ENCODE results near the gene DOCK1. TPM values are rescaled to one million over a fixed set of nuclear protein-coding genes. Genes with fewer than 3 reads are reported as not detected.

DOCK1 gene
- total RNA-seq, 1 experiment from 2014 or later: 82.2 TPM

GRCh38 chr10:127047878-127048238 lies 142.6 kb downstream of the DOCK1 start:
- Mint-ChIP-seq H3K27me3 (ENCODE audit: insufficient read depth, unreplicated experiment) (no peaks in the 10 kb centered on the region), H3K36me3 (ENCODE audit: insufficient read depth, unreplicated experiment) (peaks cover 41% of the 10 kb centered on the region), H3K4me1 (ENCODE audit: low read depth, unreplicated experiment) (peaks cover 10% of the 10 kb centered on the region), H3K27ac (ENCODE audit: unreplicated experiment) (no peak overlapping the region), H3K4me3 (ENCODE audit: unreplicated experiment) (no peak overlapping the region), H3K9me3 (ENCODE audit: unreplicated experiment) (no peaks in the 10 kb centered on the region)
- no peak for DNase-seq
- no TSS peak for BruUV-seq (replicated peaks)
- POLR2A ChIA-PET: no interaction called here
- no peaks in the 10 kb centered on the region for H3K9me3 ChIP-seq
- CTCF ChIA-PET: no interaction called here
- no peak overlapping the region for H3K4me3 ChIP-seq (ENCODE audit: low read depth, low read length)
- H3K4me1 ChIP-seq: 0 out of 2 replicates have a peak, but pooled peaks cover 6% of the 10 kb centered on the region
- TF ChIP-seq CTCF (IDR thresholded peaks at IDR 0.05; ENCODE audit: insufficient read depth in 1 of 2, low read depth in 1 of 2, low read length in 1 of 2, severe bottlenecking in 1 of 2, unreplicated experiment in 1 of 2): no peak
- H3K36me3 ChIP-seq (ENCODE audit: control insufficient read depth, insufficient read depth, low read length): peaks cover 3% of the 10 kb centered on the region
- no peaks in the 10 kb centered on the region for H3K27me3 ChIP-seq (replicated peaks; ENCODE audit: control insufficient read depth, insufficient read depth, low read length)
- intact Hi-C loops (cut with micrococcal nuclease; ENCODE audit: unreplicated experiment): no loop called here

- POLR2A ChIA-PET: no interaction called here
- CTCF ChIA-PET: no interaction called here
- BruUV-seq (replicated peaks): no TSS peak
- Histone ChIP-seq H3K27me3 (replicated peaks; ENCODE audit: control insufficient read depth, insufficient read depth, low read length) (no peaks in the 10 kb centered on the region), H3K4me3 (ENCODE audit: low read depth, low read length) (no peak overlapping the region), H3K9me3 (no peaks in the 10 kb centered on the region), H3K4me1 (0 out of 2 replicates have a peak, but pooled peaks cover 4% of the 10 kb centered on the region), H3K36me3 (ENCODE audit: control insufficient read depth, insufficient read depth, low read length) (peaks cover 3% of the 10 kb centered on the region)
- DNase-seq: no peak
- peaks cover 34% of the 10 kb centered on the region for H3K36me3 Mint-ChIP-seq (ENCODE audit: insufficient read depth, unreplicated experiment)
- intact Hi-C loops (cut with micrococcal nuclease; ENCODE audit: unreplicated experiment): no loop called here
- H3K4me1 Mint-ChIP-seq (ENCODE audit: low read depth, unreplicated experiment): peaks cover 7% of the 10 kb centered on the region
- no peak overlapping the region for H3K4me3 Mint-ChIP-seq (ENCODE audit: unreplicated experiment)
- H3K9me3 Mint-ChIP-seq (ENCODE audit: unreplicated experiment): no peaks in the 10 kb centered on the region
- no peaks in the 10 kb centered on the region for H3K27me3 Mint-ChIP-seq (ENCODE audit: insufficient read depth, unreplicated experiment)
- no peak for TF ChIP-seq CTCF (IDR thresholded peaks at IDR 0.05; ENCODE audit: insufficient read depth in 1 of 2, low read depth in 1 of 2, low read length in 1 of 2, severe bottlenecking in 1 of 2, unreplicated experiment in 1 of 2)
- H3K27ac Mint-ChIP-seq (ENCODE audit: unreplicated experiment): no peak overlapping the region
These were observed 143.4 kb downstream of the DOCK1 start for GRCh38 chr10:127048630-127049029.

GRCh38 chr10:127052001-127052400 lies 146.8 kb downstream of the DOCK1 start:
- no peak for DNase-seq
- no peaks in the 10 kb centered on the region for H3K9me3 Mint-ChIP-seq (ENCODE audit: unreplicated experiment)
- CTCF ChIA-PET: no interaction called here
- intact Hi-C loops (cut with micrococcal nuclease; ENCODE audit: unreplicated experiment): no loop called here
- H3K9me3 ChIP-seq: no peaks in the 10 kb centered on the region
- no peak for TF ChIP-seq CTCF (IDR thresholded peaks at IDR 0.05; ENCODE audit: insufficient read depth in 1 of 2, low read depth in 1 of 2, low read length in 1 of 2, severe bottlenecking in 1 of 2, unreplicated experiment in 1 of 2)
- H3K27me3 Mint-ChIP-seq (ENCODE audit: insufficient read depth, unreplicated experiment): no peaks in the 10 kb centered on the region
- peaks cover 35% of the 10 kb centered on the region for H3K36me3 Mint-ChIP-seq (ENCODE audit: insufficient read depth, unreplicated experiment)
- no peaks in the 10 kb centered on the region for H3K4me1 ChIP-seq
- H3K4me1 Mint-ChIP-seq (ENCODE audit: low read depth, unreplicated experiment): no peaks in the 10 kb centered on the region
- no peak overlapping the region for H3K27ac Mint-ChIP-seq (ENCODE audit: unreplicated experiment)
- no peaks in the 10 kb centered on the region; the same call in 1 of the 2 replicates for H3K36me3 ChIP-seq (ENCODE audit: control insufficient read depth, insufficient read depth, low read length)
- POLR2A ChIA-PET: no interaction called here
- no peak overlapping the region for H3K4me3 ChIP-seq (ENCODE audit: low read depth, low read length)
- no peaks in the 10 kb centered on the region for H3K27me3 ChIP-seq (replicated peaks; ENCODE audit: control insufficient read depth, insufficient read depth, low read length)
- no TSS peak for BruUV-seq (replicated peaks)
- no peak overlapping the region for H3K4me3 Mint-ChIP-seq (ENCODE audit: unreplicated experiment)
